ENCODE measurements around the gene CNOT6. TPM values are rescaled to one million over a fixed set of nuclear protein-coding genes. Genes with fewer than 3 reads are reported as not detected.

The CNOT6 gene
- total RNA-seq, 1 experiment from 2014 or later, result 48.8 TPM

DNA sequence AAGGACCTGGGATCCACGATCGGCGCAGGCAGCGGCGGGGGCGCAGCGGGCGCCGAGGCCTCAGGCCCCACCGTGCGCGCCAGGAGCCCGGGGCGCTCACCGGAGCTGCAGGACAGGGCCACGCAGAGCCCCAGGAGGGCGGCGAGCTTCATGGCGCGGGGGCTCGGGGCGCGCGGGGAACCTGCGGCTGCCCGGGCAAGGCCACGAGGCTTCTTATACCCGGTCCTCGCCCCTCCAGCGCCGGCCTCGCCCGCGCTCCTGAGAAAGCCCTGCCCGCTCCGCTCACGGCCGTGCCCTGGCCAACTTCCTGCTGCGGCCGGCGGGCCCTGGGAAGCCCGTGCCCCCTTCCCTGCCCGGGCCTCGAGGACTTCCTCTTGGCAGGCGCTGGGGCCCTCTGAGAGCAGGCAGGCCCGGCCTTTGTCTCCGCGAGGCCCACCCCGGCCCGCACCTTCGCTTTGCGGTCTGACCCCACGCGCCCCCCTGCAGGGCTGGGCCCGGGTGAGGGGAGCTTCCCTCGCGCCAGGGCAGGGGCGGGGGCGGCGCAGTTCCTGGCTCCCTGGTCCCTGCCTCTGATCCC is 97.2 kb downstream of the CNOT6 start, which contains the start of gene SCGB3A1:
Gene SCGB3A1, minus strand, starts transcription at position 189 of the 577 bp plus-strand sequence. Its CDS starts 37 bp downstream, at position 152.
- Histone ChIP-seq H3K79me2 (ENCODE audit: low read depth) (no peaks in the 10 kb centered on the region), H3K9me3 (ENCODE audit: insufficient read depth, low read depth) (no peaks in the 10 kb centered on the region), H3K4me3 (no peak within 1 kb of the TSS), H3F3A (ENCODE audit: insufficient read depth, low read depth) (no peaks in the 10 kb centered on the region), H3K27me3 (ENCODE audit: insufficient read depth, low read depth) (peaks cover 22% of the 10 kb centered on the region), H2AFZ (no peak within 1 kb of the TSS), H3K4me1 (replicated peaks; ENCODE audit: insufficient read depth) (no peaks in the 10 kb centered on the region), H3K4me2 (no peak within 1 kb of the TSS), H3K9me2 (ENCODE audit: insufficient read depth) (no peaks in the 10 kb centered on the region), H3K27ac (no peak within 1 kb of the TSS), H3K36me3 (ENCODE audit: low read depth) (no peaks in the 10 kb centered on the region), H4K20me1 (ENCODE audit: insufficient read depth) (no peaks in the 10 kb centered on the region)
- no peak for DNase-seq
- TF ChIP-seq, protein P1, sequence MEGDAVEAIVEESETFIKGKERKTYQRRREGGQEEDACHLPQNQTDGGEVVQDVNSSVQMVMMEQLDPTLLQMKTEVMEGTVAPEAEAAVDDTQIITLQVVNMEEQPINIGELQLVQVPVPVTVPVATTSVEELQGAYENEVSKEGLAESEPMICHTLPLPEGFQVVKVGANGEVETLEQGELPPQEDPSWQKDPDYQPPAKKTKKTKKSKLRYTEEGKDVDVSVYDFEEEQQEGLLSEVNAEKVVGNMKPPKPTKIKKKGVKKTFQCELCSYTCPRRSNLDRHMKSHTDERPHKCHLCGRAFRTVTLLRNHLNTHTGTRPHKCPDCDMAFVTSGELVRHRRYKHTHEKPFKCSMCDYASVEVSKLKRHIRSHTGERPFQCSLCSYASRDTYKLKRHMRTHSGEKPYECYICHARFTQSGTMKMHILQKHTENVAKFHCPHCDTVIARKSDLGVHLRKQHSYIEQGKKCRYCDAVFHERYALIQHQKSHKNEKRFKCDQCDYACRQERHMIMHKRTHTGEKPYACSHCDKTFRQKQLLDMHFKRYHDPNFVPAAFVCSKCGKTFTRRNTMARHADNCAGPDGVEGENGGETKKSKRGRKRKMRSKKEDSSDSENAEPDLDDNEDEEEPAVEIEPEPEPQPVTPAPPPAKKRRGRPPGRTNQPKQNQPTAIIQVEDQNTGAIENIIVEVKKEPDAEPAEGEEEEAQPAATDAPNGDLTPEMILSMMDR (conservative IDR thresholded peaks at IDR 0.05), result no peak
- ChIA-PET POLR2A (ENCODE audit: unreplicated experiment) (no interaction called here), CTCF (no interaction called here)
- BruUV-seq (replicated peaks), result no TSS peak
- intact Hi-C loops (cut with micrococcal nuclease; ENCODE audit: unreplicated experiment), result no loop called here

DNA sequence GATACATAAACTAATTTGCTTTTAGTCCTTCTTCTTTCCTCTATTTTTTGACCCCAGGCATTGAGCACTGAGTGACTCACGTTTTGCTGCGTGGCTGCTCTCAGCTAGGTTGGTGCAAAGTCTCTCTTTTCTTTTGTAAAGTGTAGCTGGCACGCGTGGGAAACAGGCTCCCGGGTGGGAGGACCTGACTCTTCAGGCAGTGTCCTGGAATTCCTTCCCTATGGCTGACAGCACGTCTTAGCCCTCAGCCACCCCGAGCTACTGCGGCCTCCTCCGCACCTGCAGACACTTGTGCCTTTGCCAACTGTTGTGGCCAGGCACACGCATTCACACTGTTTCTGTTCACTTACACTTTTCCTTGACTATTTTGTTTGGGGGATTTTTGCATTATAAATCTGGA is 98.0 kb downstream of the CNOT6 start:
- Histone ChIP-seq H3K4me1 (replicated peaks; ENCODE audit: insufficient read depth) (no peaks in the 10 kb centered on the region), H4K20me1 (ENCODE audit: insufficient read depth) (no peaks in the 10 kb centered on the region), H3K4me3 (no peak overlapping the region), H3F3A (ENCODE audit: insufficient read depth, low read depth) (no peaks in the 10 kb centered on the region), H3K79me2 (ENCODE audit: low read depth) (no peaks in the 10 kb centered on the region), H3K9me2 (ENCODE audit: insufficient read depth) (no peaks in the 10 kb centered on the region), H2AFZ (no peak overlapping the region), H3K27ac (no peak overlapping the region), H3K36me3 (ENCODE audit: low read depth) (no peaks in the 10 kb centered on the region), H3K9me3 (ENCODE audit: insufficient read depth, low read depth) (no peaks in the 10 kb centered on the region), H3K27me3 (ENCODE audit: insufficient read depth, low read depth) (peaks cover 28% of the 10 kb centered on the region), H3K4me2 (no peak overlapping the region)
- no TSS peak for BruUV-seq (replicated peaks)
- CTCF ChIA-PET, result no interaction called here
- TF ChIP-seq EZH2 (IDR thresholded peaks at IDR 0.05; ENCODE audit: low read depth), result no peak
- TF ChIP-seq, protein P1 (conservative IDR thresholded peaks at IDR 0.05), result no peak
- POLR2A ChIA-PET (ENCODE audit: unreplicated experiment), result no interaction called here
- intact Hi-C loops (cut with micrococcal nuclease; ENCODE audit: unreplicated experiment), result no loop called here
- no peak for DNase-seq

DNA sequence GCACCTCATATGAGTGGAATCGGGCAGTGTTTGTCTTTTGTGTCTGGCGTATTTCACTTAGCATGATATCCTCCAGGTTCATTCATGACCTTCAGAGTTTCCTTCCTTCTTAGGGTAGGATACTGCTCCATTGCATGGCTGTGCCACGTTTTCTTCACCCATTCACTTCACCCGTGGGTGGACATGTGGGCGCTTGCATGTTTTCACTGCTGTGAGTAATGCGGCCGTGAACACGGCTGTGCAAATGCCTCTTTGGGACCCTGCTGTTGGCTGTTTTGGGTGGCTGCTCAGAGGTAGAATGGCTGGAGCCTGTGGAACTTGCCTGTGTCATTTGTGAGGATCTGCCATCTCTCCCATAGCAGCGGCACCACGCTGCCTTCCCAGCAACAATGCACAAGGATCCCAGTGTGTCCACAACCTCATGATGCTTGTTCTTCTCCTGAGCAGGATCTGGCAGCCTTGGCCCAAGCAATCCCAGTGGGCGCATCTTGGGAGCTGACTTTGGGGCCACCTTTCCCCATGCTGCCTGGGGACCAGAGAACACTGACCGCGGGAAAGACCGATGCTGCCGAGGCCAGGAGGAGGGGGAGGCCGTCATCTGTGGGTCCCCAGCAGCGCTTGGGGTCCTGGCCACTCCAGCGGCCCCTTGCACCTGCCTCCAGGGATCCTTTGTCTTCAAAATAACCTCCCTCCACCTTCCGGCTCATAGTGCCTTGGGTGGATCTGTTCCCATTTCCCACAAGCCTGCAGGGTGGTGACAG is 99.4 kb downstream of the CNOT6 start:
- intact Hi-C loops (cut with micrococcal nuclease; ENCODE audit: unreplicated experiment), result no loop called here
- H3K4me2 ChIP-seq, result no peak overlapping the region
- no peak overlapping the region for H2AFZ ChIP-seq
- ChIA-PET CTCF (no interaction called here), POLR2A (ENCODE audit: unreplicated experiment) (no interaction called here)
- H3K27ac ChIP-seq, result no peak overlapping the region
- no peaks in the 10 kb centered on the region for H3K9me3 ChIP-seq (ENCODE audit: insufficient read depth, low read depth)
- H3K4me1 ChIP-seq (replicated peaks; ENCODE audit: insufficient read depth), result no peaks in the 10 kb centered on the region
- H3K36me3 ChIP-seq (ENCODE audit: low read depth), result no peaks in the 10 kb centered on the region
- H3F3A ChIP-seq (ENCODE audit: insufficient read depth, low read depth), result no peaks in the 10 kb centered on the region
- no peak overlapping the region for H3K4me3 ChIP-seq
- peaks cover 28% of the 10 kb centered on the region for H3K27me3 ChIP-seq (ENCODE audit: insufficient read depth, low read depth)
- H3K9me2 ChIP-seq (ENCODE audit: insufficient read depth), result no peaks in the 10 kb centered on the region
- H4K20me1 ChIP-seq (ENCODE audit: insufficient read depth), result no peaks in the 10 kb centered on the region
- TF ChIP-seq, protein P1 (conservative IDR thresholded peaks at IDR 0.05), result no peak
- TF ChIP-seq EZH2 (IDR thresholded peaks at IDR 0.05; ENCODE audit: low read depth), result no peak
- no peak for DNase-seq
- no peaks in the 10 kb centered on the region for H3K79me2 ChIP-seq (ENCODE audit: low read depth)
- no TSS peak for BruUV-seq (replicated peaks)
